ENCODE results near the gene SHROOM2. TPM values are rescaled to one million over a fixed set of nuclear protein-coding genes. Genes with fewer than 3 reads are reported as not detected.

Gene SHROOM2
- polyA plus RNA-seq, 4 donors, result 0.45 to 8.9 (median 0.97) TPM

DNA sequence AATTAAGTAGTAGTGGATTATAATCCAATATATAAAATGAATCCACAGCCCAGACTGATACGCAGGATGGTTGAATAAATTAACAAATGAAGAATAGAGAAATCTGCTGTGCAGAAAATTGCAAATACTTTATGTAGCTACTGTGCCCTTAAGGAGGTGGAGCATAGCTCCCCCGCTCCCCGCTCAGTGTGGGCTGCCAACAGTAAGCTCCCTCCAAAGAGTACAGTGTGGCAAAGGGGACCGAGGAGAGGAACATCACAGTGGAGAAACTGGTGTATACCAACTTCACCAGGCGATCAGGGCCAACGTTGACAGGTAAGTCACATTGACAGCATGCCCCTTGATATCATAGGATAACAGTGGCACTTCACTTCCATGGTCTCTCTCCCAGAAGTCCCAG, 123.0 kb downstream of the SHROOM2 start:
- H3K9me3 ChIP-seq (ENCODE audit: control insufficient read depth in 2 of 2, insufficient read depth in 1 of 2, low read depth in 1 of 2, low read length in 1 of 2), result peaks cover 0 to 3% of the 10 kb centered on the region in 2 donors
- FAIRE-seq (no peak), DNase-seq (no peak)
- 91 to 95% (median 95%) methylated on average over 6 of the region's 6 CpGs for WGBS, 3 donors
- H3K27ac ChIP-seq (ENCODE audit: low read depth in 1 of 3, low read length in 2 of 3), result no peak overlapping the region
- H3K4me3 ChIP-seq (ENCODE audit: low read depth in 1 of 3, low read length in 3 of 3), result no peak overlapping the region
- H3K4me1 ChIP-seq (ENCODE audit: control insufficient read depth in 3 of 3, insufficient read depth in 2 of 3, low read depth in 1 of 3, low read length in 2 of 3), result no peaks in the 10 kb centered on the region
- H3K27me3 ChIP-seq (ENCODE audit: control insufficient read depth in 3 of 3, insufficient read depth in 3 of 3, low read length in 3 of 3), result no peaks in the 10 kb centered on the region
- H3K36me3 ChIP-seq (ENCODE audit: control insufficient read depth in 3 of 3, insufficient read depth in 2 of 3, low read depth in 1 of 3, low read length in 3 of 3), result peaks cover 0 to 7% (median 0%) of the 10 kb centered on the region in 3 donors

DNA sequence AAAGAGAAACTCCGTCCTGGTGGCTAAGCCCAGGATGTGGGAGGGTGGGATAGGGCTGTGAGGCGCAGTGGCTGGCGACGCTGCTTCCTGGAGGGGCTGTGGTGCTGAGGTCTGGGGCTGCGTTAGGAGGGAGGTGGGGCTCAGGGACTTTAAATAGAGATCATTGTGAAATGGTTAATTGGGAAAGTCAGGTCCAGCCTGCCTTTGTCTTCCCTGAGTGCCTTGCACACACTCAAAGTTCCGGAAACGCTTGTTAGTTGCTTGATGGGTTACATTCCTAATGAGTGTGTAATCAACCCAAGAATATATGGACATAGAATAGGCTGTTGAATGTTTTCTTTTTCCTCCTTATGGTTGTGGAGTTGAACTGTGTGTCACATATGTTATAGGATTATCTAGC, 125.3 kb downstream of the SHROOM2 start:
- Histone ChIP-seq H3K27ac (ENCODE audit: low read depth in 1 of 3, low read length in 2 of 3) (no peak overlapping the region), H3K4me3 (ENCODE audit: low read depth in 1 of 3, low read length in 3 of 3) (no peak overlapping the region), H3K9me3 (ENCODE audit: control insufficient read depth in 2 of 2, insufficient read depth in 1 of 2, low read depth in 1 of 2, low read length in 1 of 2) (peaks cover 0 to 3% of the 10 kb centered on the region in 2 donors), H3K4me1 (ENCODE audit: control insufficient read depth in 3 of 3, insufficient read depth in 2 of 3, low read depth in 1 of 3, low read length in 2 of 3) (no peaks in the 10 kb centered on the region), H3K36me3 (ENCODE audit: control insufficient read depth in 3 of 3, insufficient read depth in 2 of 3, low read depth in 1 of 3, low read length in 3 of 3) (peaks cover 0 to 3% (median 0%) of the 10 kb centered on the region in 3 donors), H3K27me3 (ENCODE audit: control insufficient read depth in 3 of 3, insufficient read depth in 3 of 3, low read length in 3 of 3) (no peaks in the 10 kb centered on the region)
- FAIRE-seq (no peak), DNase-seq (no peak)
- WGBS, 3 donors, result 69 to 77% (median 72%) methylated on average over 7 of the region's 7 CpGs

DNA sequence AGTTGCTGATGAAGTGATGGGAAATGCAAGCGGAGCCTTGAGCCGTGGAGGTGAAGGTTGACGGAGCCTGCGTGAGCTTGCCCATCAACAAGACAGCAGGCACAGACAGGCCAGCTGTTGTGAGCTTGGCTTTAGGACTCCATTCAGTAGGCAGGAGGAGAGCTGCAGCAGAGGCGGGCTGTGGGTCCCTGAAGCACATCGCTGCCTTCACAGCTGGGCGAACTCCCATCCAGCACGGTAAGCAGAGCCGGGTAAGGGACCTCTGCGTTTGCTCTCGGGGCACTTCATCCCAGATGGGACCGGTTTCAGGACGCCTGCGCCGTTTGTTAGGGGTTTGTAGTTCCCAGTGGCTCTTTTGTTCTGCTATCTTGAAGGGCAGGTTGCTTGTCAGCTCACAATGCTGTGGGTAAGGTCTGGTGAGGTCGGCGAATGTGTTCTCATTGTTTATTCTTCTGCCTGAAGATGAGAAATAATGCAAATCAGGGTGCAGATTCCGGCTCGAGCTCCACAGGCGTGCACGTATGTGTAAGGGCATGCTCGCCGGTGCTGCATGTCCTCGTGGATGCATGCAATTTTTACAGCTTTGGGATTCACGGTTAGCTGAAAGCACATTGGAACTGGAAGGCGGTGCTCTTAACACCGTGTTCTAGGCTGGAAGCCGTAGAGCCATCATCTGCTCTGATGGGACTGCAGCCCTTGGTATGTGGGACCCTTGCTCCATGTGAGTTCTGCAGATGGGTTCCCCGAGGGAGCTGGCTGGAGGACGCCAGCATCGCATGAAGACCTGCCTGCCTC, 126.3 kb downstream of the SHROOM2 start:
- H3K27ac ChIP-seq (ENCODE audit: low read depth in 1 of 3, low read length in 2 of 3), result no peak overlapping the region
- peaks cover 0 to 3% (median 0%) of the 10 kb centered on the region in 3 donors for H3K36me3 ChIP-seq (ENCODE audit: control insufficient read depth in 3 of 3, insufficient read depth in 2 of 3, low read depth in 1 of 3, low read length in 3 of 3)
- FAIRE-seq, result no peak
- H3K27me3 ChIP-seq (ENCODE audit: control insufficient read depth in 3 of 3, insufficient read depth in 3 of 3, low read length in 3 of 3), result no peaks in the 10 kb centered on the region
- no peak for DNase-seq
- WGBS, 3 donors, result 54 to 81% (median 69%) methylated on average over 29 to 31 of the region's 31 CpGs
- no peaks in the 10 kb centered on the region for H3K9me3 ChIP-seq (ENCODE audit: control insufficient read depth in 2 of 2, insufficient read depth in 1 of 2, low read depth in 1 of 2, low read length in 1 of 2)
- no peak overlapping the region for H3K4me3 ChIP-seq (ENCODE audit: low read depth in 1 of 3, low read length in 3 of 3)
- H3K4me1 ChIP-seq (ENCODE audit: control insufficient read depth in 3 of 3, insufficient read depth in 2 of 3, low read depth in 1 of 3, low read length in 2 of 3), result no peaks in the 10 kb centered on the region

DNA sequence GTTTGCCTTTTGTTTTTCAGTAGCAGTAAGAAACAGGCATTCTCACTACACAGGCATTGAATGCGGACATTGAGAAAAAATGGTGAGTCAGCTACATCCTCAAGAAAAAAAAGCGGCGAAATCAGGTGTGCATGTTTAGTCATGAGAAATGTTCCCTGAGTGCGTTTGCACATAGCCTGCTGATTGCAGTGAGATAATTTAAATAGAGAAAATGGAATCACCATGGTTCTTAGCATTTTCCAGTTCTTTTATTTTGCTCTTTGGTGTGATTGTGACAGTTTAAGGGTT, 126.9 kb downstream of the SHROOM2 start:
- H3K4me3 ChIP-seq (ENCODE audit: low read depth in 1 of 3, low read length in 3 of 3), result no peak overlapping the region
- WGBS, 3 donors, result 84 to 89% (median 87%) methylated on average over 4 of the region's 4 CpGs
- H3K36me3 ChIP-seq (ENCODE audit: control insufficient read depth in 3 of 3, insufficient read depth in 2 of 3, low read depth in 1 of 3, low read length in 3 of 3), result peaks cover 0 to 3% (median 0%) of the 10 kb centered on the region in 3 donors
- FAIRE-seq (no peak), DNase-seq (no peak)
- no peaks in the 10 kb centered on the region for H3K9me3 ChIP-seq (ENCODE audit: control insufficient read depth in 2 of 2, insufficient read depth in 1 of 2, low read depth in 1 of 2, low read length in 1 of 2)
- no peak overlapping the region for H3K27ac ChIP-seq (ENCODE audit: low read depth in 1 of 3, low read length in 2 of 3)
- H3K4me1 ChIP-seq (ENCODE audit: control insufficient read depth in 3 of 3, insufficient read depth in 2 of 3, low read depth in 1 of 3, low read length in 2 of 3), result no peaks in the 10 kb centered on the region
- no peaks in the 10 kb centered on the region for H3K27me3 ChIP-seq (ENCODE audit: control insufficient read depth in 3 of 3, insufficient read depth in 3 of 3, low read length in 3 of 3)

DNA sequence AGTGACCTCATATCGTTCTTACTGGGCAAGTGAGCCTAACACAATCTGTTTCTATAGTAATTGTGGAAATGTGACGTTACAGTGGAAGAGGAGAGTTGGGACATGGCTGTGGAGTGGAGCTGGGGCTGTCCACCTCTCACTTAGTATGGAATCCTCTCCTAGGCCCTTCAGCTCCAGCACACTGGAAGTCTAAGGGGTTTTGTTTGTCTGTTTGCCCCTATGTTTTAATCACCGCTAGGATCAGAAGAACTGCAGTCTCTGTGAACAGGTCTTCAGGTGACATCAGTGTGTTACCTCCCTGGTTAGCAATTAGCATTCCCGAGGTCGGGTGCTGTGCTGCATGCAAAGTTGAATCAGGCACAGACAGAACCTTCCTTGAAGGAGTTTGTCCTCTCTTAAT, 131.6 kb downstream of the SHROOM2 start:
- no peak for FAIRE-seq

DNA sequence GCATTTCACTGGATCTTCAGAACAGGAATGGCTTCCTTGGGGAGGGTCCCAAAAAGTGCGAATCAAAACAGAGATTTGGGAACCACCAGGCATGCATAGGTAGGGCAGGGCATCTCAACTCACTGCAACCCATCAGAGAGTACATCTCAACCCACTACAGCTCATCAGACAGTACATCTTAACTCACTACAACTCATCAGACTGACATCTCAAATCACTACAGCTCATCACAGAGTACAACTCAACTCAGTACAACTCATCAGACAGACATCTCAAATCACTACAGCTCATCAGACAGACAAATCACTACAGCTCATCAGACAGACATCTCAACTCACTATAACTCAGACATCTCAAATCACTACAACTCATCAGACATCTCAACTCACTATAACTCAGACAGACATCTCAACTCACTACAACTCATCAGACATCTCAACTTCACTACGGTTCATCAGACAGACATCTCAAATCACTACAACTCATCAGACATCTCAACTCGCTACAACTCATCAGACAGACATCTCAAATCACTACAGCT, 133.5 kb downstream of the SHROOM2 start:
- WGBS, 3 donors, result 71 to 92% (median 90%) methylated on average over 3 of the region's 3 CpGs
- Histone ChIP-seq H3K36me3 (ENCODE audit: control insufficient read depth in 3 of 3, insufficient read depth in 2 of 3, low read depth in 1 of 3, low read length in 3 of 3) (no peaks in the 10 kb centered on the region), H3K4me3 (ENCODE audit: low read depth in 1 of 3, low read length in 3 of 3) (no peak overlapping the region), H3K27me3 (ENCODE audit: control insufficient read depth in 3 of 3, insufficient read depth in 3 of 3, low read length in 3 of 3) (no peaks in the 10 kb centered on the region), H3K9me3 (ENCODE audit: control insufficient read depth in 2 of 2, insufficient read depth in 1 of 2, low read depth in 1 of 2, low read length in 1 of 2) (no peaks in the 10 kb centered on the region), H3K27ac (ENCODE audit: low read depth in 1 of 3, low read length in 2 of 3) (no peak overlapping the region), H3K4me1 (ENCODE audit: control insufficient read depth in 3 of 3, insufficient read depth in 2 of 3, low read depth in 1 of 3, low read length in 2 of 3) (no peaks in the 10 kb centered on the region)
- FAIRE-seq (no peak), DNase-seq (no peak)

More for the DNA sequence above, 131.6 kb downstream of the SHROOM2 start:
- no peaks in the 10 kb centered on the region for H3K4me1 ChIP-seq (ENCODE audit: control insufficient read depth in 3 of 3, insufficient read depth in 2 of 3, low read depth in 1 of 3, low read length in 2 of 3)
- 69 to 88% (median 75%) methylated on average over 5 of the region's 5 CpGs for WGBS, 3 donors
- H3K4me3 ChIP-seq (ENCODE audit: low read depth in 1 of 3, low read length in 3 of 3), result no peak overlapping the region
- no peaks in the 10 kb centered on the region for H3K27me3 ChIP-seq (ENCODE audit: control insufficient read depth in 3 of 3, insufficient read depth in 3 of 3, low read length in 3 of 3)
- H3K9me3 ChIP-seq (ENCODE audit: control insufficient read depth in 2 of 2, insufficient read depth in 1 of 2, low read depth in 1 of 2, low read length in 1 of 2), result no peaks in the 10 kb centered on the region
- no peak overlapping the region for H3K27ac ChIP-seq (ENCODE audit: low read depth in 1 of 3, low read length in 2 of 3)
- H3K36me3 ChIP-seq (ENCODE audit: control insufficient read depth in 3 of 3, insufficient read depth in 2 of 3, low read depth in 1 of 3, low read length in 3 of 3), result peaks cover 0 to under 1% (median 0%) of the 10 kb centered on the region in 3 donors
- DNase-seq, result no peak

DNA sequence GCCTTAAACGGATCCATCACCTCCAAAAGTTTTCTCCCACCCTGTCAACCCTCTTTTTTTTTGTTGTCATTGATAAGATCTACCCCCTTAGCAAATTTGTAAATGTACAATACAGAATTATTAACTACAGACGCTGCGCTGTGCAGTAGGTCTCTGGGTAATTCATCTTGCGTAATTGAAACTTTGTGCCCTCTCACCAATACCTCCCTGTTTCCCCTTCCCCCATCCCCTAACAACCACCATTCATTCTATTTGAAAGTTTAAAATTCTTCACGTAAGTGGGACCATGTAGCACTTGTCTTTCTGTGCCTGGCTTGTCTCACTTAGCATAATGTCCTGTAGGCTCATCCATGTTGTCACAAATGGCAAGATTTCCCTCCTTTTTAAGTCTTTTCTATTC, 135.2 kb downstream of the SHROOM2 start:
- Histone ChIP-seq H3K9me3 (ENCODE audit: control insufficient read depth in 2 of 2, insufficient read depth in 1 of 2, low read depth in 1 of 2, low read length in 1 of 2) (no peaks in the 10 kb centered on the region), H3K27me3 (ENCODE audit: control insufficient read depth in 3 of 3, insufficient read depth in 3 of 3, low read length in 3 of 3) (no peaks in the 10 kb centered on the region), H3K4me3 (ENCODE audit: low read depth in 1 of 3, low read length in 3 of 3) (no peak overlapping the region), H3K36me3 (ENCODE audit: control insufficient read depth in 3 of 3, insufficient read depth in 2 of 3, low read depth in 1 of 3, low read length in 3 of 3) (no peaks in the 10 kb centered on the region), H3K27ac (ENCODE audit: low read depth in 1 of 3, low read length in 2 of 3) (no peak overlapping the region), H3K4me1 (ENCODE audit: control insufficient read depth in 3 of 3, insufficient read depth in 2 of 3, low read depth in 1 of 3, low read length in 2 of 3) (no peaks in the 10 kb centered on the region)
- WGBS, 3 donors, result 86 to 96% (median 93%) methylated on average over 5 of the region's 5 CpGs
- FAIRE-seq, result no peak
- DNase-seq, result no peak

DNA sequence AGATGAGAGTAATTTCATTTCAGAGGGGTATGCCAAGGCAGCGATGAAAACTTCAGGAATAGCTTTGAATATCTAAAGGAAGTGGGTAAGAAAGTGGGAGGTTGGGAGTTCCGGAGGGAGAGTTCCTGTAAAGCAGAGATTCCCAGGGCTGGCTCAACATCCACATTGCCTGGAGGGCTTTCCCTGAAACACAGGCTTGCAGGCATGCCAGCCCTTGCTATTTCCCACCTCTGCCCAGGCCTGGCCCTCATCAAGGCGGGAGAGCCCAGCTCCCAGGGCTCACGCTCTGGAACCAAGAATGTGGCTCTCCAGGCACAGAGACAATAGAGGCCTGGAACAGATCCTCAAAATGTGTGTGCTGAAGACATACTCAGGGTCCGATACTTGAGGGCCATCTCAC, 137.1 kb downstream of the SHROOM2 start:
- H3K4me3 ChIP-seq (ENCODE audit: low read depth in 1 of 3, low read length in 3 of 3), result no peak overlapping the region
- 81 to 93% (median 85%) methylated on average over 5 of the region's 5 CpGs for WGBS, 3 donors
- no peaks in the 10 kb centered on the region for H3K36me3 ChIP-seq (ENCODE audit: control insufficient read depth in 3 of 3, insufficient read depth in 2 of 3, low read depth in 1 of 3, low read length in 3 of 3)
- H3K27me3 ChIP-seq (ENCODE audit: control insufficient read depth in 3 of 3, insufficient read depth in 3 of 3, low read length in 3 of 3), result no peaks in the 10 kb centered on the region
- FAIRE-seq, result no peak
- no peak for DNase-seq
- no peaks in the 10 kb centered on the region for H3K4me1 ChIP-seq (ENCODE audit: control insufficient read depth in 3 of 3, insufficient read depth in 2 of 3, low read depth in 1 of 3, low read length in 2 of 3)
- no peak overlapping the region for H3K27ac ChIP-seq (ENCODE audit: low read depth in 1 of 3, low read length in 2 of 3)
- H3K9me3 ChIP-seq (ENCODE audit: control insufficient read depth in 2 of 2, insufficient read depth in 1 of 2, low read depth in 1 of 2, low read length in 1 of 2), result no peaks in the 10 kb centered on the region

DNA sequence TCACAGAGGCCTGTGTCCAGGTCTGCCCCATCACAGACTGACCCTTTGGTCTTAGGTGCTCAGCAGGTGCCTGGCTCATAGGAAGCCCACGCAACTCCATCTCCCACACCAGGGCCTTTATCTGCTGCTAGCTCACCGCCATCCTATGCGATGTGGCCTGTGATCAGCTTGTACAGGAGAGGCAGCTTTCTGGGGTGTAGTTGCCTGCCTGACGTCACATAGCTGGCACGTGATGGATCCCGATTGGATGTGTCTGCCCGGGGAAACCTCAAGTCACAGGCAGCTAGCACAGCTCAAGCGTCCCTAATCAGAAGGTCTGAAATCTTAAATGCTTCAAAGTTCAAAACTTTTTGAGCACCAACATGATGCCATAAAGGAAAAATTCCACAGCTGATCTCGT, 139.8 kb downstream of the SHROOM2 start:
- WGBS, 3 donors, result 84 to 93% (median 89%) methylated on average over 8 to 9 of the region's 9 CpGs
- Histone ChIP-seq H3K36me3 (ENCODE audit: control insufficient read depth in 3 of 3, insufficient read depth in 2 of 3, low read depth in 1 of 3, low read length in 3 of 3) (peaks cover 0 to 2% (median 0%) of the 10 kb centered on the region in 3 donors), H3K27me3 (ENCODE audit: control insufficient read depth in 3 of 3, insufficient read depth in 3 of 3, low read length in 3 of 3) (no peaks in the 10 kb centered on the region), H3K4me3 (ENCODE audit: low read depth in 1 of 3, low read length in 3 of 3) (no peak overlapping the region), H3K4me1 (ENCODE audit: control insufficient read depth in 3 of 3, insufficient read depth in 2 of 3, low read depth in 1 of 3, low read length in 2 of 3) (no peaks in the 10 kb centered on the region), H3K27ac (ENCODE audit: low read depth in 1 of 3, low read length in 2 of 3) (no peak overlapping the region), H3K9me3 (ENCODE audit: control insufficient read depth in 2 of 2, insufficient read depth in 1 of 2, low read depth in 1 of 2, low read length in 1 of 2) (no peaks in the 10 kb centered on the region)
- FAIRE-seq (no peak), DNase-seq (no peak)

Data from small intestine (tissue), 7 donors.